Left lung (tissue), 10 donors: Measurements from ENCODE around the gene PSTPIP2. TPM values are rescaled to one million over a fixed set of nuclear protein-coding genes. Genes with fewer than 3 reads are reported as not detected.
"Not testable (repeated sequence)": the region's sequence is repeated elsewhere in the genome, so short reads cannot be mapped to it uniquely, and the experiment has no call there.

Source experiments
- ATAC-seq: fragments of 200-7000 bp; cut with Tn5 transposase; one replicate; pipeline ENCODE4 v1.9.1; 2020; ENCODE audit warnings: moderate library complexity
- DNase-seq, 4 donors: peaks; one replicate each; pipeline ENCODE4 v3.0.0-alpha.2; 2013 to 2020
- H3K27ac ChIP-seq, 2 donors: fragments of 200-600 bp; sonication (generic) in 1 of 2; one replicate each; pipeline versions ENCODE4 v1.5.0 to v1.8.0; 2020 to 2021
- H3K27me3 ChIP-seq, 2 donors: fragments of 200-600 bp; sonication (generic) in 1 of 2; one replicate each; pipeline versions ENCODE4 v1.5.0 to v1.8.0; 2020 to 2021
- H3K36me3 ChIP-seq, 2 donors: fragments of 200-600 bp; sonication (generic) in 1 of 2; one replicate each; pipeline versions ENCODE4 v1.5.0 to v1.8.0; 2020 to 2021
- H3K4me1 ChIP-seq, 2 donors: fragments of 200-600 bp; one replicate each; pipeline ENCODE4 v1.8.0; 2021
- H3K4me3 ChIP-seq, 2 donors: fragments of 200-600 bp; sonication (generic) in 1 of 2; one replicate each; pipeline versions ENCODE4 v1.5.0 to v1.8.0; 2020 to 2021; ENCODE audit warnings: mild to moderate bottlenecking in 1 of 2
- H3K9me3 ChIP-seq, 2 donors: fragments of 200-600 bp; sonication (generic) in 1 of 2; one replicate each; pipeline versions ENCODE4 v1.5.0 to v1.8.0; 2020 to 2021
- intact Hi-C, 2 donors: fragments of 100-400 bp; cut with DNase I; formaldehyde crosslinking; loops; one replicate each; pipeline versions ENCODE4 v1.11.2 to v1.14.2; 2022
- polyA plus RNA-seq, 6 donors: library from polyadenylated mRNA; unstranded; fragments of 120-200 nt; gene quantifications; one replicate each; pipeline ENCODE4 v1.2.1, GENCODE V29; 2013; ENCODE audit not compliant: insufficient read length in 6 of 6
- total RNA-seq, 2 donors: library from RNA; stranded (reverse); fragmentation: NEBNext Ultra II Directional; extraction: Animal tissue kit (Norgen Biotek cat#: 25700); gene quantifications; one replicate each; pipeline ENCODE4 v1.2.1, GENCODE V29; 2021
- TF ChIP-seq, protein P1 (sequence below), 2 donors: fragments of 200-600 bp; sonication (generic) in 1 of 2; IDR thresholded peaks; one replicate each; pipeline versions ENCODE4 v1.5.0 to v1.8.0; 2021; ENCODE audit warnings: antibody characterized with exemption in 2 of 2
- donor health status: DM: no; HTN: yes; CAD: no.
- donor health status: DM: no; HTN: no; CAD: no.

Gene PSTPIP2
- total and polyA plus RNA-seq, 8 donors: 5.2 to 21.8 (median 7.6) TPM

DNA sequence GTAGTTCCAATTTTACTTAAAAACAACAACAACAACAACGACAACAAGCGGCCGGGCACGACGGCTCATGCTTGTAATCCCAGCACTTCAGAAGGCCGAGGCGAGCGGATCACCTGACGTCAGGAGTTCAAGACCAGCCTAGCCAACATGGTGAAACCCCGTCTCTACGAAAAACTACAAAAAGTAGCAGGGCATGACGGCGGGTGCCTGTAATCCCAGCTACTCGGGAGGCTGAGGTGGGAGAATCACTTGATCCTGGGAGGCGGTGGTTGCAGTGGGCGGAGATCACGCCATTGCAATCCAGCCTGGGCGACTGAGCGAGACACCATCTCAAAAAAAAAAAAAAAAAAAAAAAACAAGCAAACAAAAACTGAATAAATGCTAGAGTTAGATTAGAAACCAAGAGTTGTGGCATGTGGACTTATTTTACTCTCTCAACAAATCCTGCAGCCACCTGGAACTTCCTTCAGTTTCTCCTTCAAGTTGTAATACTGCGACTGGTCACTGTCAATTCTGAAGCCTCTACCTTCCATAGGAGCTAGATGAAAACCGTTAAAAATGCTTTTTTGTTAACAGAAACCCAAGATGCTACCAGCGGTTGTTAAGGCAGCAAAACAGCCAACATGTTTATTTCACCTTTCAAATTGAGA, 24.7 kb upstream of the PSTPIP2 start:
- Histone ChIP-seq H3K4me1 (peaks cover 8 to 39% of the 10 kb centered on the region in 2 donors), H3K4me3 (peak overlapping the region; percentile 85 to 99), H3K27me3 (no peaks in the 10 kb centered on the region), H3K36me3 (peaks cover 0 to 41% of the 10 kb centered on the region in 2 donors), H3K27ac (peak overlapping the region; percentile 91 to 95), H3K9me3 (no peaks in the 10 kb centered on the region)
- ATAC-seq (no peak), DNase-seq (no peak)
- intact Hi-C loops: no loop called here
- TF ChIP-seq, protein P1, sequence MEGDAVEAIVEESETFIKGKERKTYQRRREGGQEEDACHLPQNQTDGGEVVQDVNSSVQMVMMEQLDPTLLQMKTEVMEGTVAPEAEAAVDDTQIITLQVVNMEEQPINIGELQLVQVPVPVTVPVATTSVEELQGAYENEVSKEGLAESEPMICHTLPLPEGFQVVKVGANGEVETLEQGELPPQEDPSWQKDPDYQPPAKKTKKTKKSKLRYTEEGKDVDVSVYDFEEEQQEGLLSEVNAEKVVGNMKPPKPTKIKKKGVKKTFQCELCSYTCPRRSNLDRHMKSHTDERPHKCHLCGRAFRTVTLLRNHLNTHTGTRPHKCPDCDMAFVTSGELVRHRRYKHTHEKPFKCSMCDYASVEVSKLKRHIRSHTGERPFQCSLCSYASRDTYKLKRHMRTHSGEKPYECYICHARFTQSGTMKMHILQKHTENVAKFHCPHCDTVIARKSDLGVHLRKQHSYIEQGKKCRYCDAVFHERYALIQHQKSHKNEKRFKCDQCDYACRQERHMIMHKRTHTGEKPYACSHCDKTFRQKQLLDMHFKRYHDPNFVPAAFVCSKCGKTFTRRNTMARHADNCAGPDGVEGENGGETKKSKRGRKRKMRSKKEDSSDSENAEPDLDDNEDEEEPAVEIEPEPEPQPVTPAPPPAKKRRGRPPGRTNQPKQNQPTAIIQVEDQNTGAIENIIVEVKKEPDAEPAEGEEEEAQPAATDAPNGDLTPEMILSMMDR (IDR thresholded peaks at IDR 0.05): no peak

DNA sequence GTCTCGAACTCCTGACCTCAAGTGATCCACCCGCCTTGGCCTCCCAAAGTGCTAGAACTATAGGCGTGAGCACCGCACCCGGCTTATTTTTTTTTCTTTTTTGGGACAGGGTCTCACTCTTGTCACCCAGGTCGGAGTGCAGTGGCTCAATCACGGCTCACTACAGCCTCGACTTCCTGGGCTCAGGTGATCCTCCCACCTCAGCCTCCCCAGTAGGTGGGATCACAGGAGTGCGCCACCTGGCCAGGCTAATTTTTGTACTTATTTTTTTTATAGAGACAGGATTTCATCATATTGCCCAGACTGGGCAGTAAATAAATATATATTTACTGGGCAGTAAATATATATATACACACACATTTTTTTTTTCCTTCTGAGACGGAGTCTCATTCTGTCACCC, 23.5 kb upstream of the PSTPIP2 start:
- no peaks in the 10 kb centered on the region for H3K9me3 ChIP-seq
- intact Hi-C loops: no loop called here
- peaks cover 0 to 54% of the 10 kb centered on the region in 2 donors for H3K36me3 ChIP-seq
- DNase-seq (no peak), ATAC-seq (no peak)
- no peak overlapping the region for H3K4me3 ChIP-seq
- no peaks in the 10 kb centered on the region for H3K27me3 ChIP-seq
- TF ChIP-seq, protein P1 (IDR thresholded peaks at IDR 0.05): no peak
- H3K4me1 ChIP-seq: peaks cover 8 to 45% of the 10 kb centered on the region in 2 donors
- no peak overlapping the region for H3K27ac ChIP-seq

DNA sequence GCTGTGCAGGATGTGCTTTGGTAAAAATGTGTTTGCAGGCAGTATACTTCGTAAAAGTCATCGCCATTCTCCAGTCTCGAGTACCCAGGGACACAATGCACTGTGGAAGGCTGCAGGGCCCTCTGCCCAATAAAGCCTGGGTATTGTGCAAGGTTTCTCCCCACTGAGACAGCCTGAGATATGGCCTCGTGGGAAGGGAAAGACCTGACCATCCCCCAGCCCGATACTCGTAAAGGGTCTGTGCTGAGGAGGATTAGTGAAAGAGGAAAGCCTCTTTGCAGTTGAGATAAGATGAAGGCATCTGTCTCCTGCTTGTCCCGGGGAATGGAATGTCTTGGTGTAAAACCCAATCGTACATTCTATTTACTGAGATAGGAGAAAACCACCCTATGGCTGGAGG, 16.4 kb upstream of the PSTPIP2 start:
- peaks cover 0 to 100% of the 10 kb centered on the region in 2 donors for H3K36me3 ChIP-seq
- H3K27me3 ChIP-seq, DNase-seq, H3K27ac ChIP-seq, ATAC-seq, H3K9me3 ChIP-seq, intact Hi-C loops, H3K4me1 ChIP-seq, H3K4me3 ChIP-seq: not testable (repeated sequence)

DNA sequence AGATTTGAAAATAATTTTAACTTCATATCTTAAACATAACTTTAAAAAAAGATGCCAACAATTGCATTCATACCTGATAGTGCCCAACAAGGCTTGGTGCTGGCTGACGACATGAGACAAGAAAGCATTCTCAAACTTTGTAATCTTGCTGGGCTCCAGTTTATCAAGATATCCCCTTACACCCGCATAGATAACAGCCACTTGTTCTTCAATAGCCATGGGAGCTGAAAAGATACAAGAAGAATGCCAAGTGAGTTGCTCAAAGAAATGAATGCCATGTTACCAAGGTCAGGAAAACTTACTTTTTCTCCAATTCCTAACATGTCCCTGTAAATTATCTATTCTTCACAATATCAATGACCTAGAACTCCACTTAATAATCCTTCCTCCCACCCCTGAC, 12.4 kb upstream of the PSTPIP2 start:
- no peaks in the 10 kb centered on the region for H3K9me3 ChIP-seq
- H3K4me1 ChIP-seq: no peaks in the 10 kb centered on the region
- ATAC-seq (no peak), DNase-seq (no peak)
- H3K36me3 ChIP-seq: peaks cover 5 to 100% of the 10 kb centered on the region in 2 donors
- intact Hi-C loops: no loop called here
- H3K27me3 ChIP-seq: no peaks in the 10 kb centered on the region
- no peak overlapping the region for H3K4me3 ChIP-seq
- TF ChIP-seq, protein P1 (IDR thresholded peaks at IDR 0.05): no peak
- H3K27ac ChIP-seq: no peak overlapping the region

DNA sequence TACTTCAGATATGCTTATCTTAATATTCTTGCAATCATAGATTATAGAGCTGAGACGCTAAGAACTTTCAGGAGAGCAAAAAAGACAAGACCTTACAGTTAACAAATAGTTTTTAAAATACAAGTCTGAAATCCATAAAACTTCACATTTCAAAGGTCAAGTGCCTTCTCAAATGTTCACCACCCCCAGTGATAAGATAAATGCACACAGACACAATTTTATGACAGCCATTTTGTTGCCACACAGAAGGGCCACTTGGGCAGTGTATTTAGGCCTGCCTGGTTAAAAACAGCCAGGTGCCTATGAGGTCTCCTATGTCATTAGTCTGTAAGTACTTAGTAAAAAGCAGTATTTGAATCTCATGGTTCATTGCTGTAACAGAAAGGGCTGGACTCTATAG, 8.1 kb upstream of the PSTPIP2 start:
- DNase-seq (no peak), ATAC-seq (no peak)
- Histone ChIP-seq H3K36me3 (peaks cover 5 to 79% of the 10 kb centered on the region in 2 donors), H3K4me3 (no peak overlapping the region), H3K27ac (no peak overlapping the region), H3K27me3 (no peaks in the 10 kb centered on the region), H3K9me3 (no peaks in the 10 kb centered on the region), H3K4me1 (no peaks in the 10 kb centered on the region)
- intact Hi-C loops: no loop called here
- TF ChIP-seq, protein P1 (IDR thresholded peaks at IDR 0.05): no peak

DNA sequence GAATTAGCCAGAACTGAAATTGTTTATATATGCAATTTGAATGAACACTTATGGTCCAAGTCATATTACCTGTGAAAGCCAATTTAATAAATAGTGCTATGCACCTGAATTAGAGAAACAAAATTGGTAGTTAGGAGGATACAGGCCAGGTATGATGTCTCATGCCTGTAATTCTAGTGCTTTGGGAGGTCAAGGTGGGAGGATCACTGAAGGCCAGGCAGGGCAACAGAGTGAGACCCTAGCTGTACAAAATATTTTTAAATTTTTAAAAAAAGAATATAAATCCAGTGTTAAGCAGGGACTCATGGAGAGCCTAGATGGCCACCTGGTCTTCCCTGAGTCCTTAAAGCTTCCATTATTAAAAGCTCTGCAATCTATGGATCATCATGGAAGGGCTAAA, 7.3 kb upstream of the PSTPIP2 start:
- peaks cover 5 to 71% of the 10 kb centered on the region in 2 donors for H3K36me3 ChIP-seq
- intact Hi-C loops: loop anchor here (10.0 kb wide), 2 partner anchors 125 to 415 kb away; no protein-coding TSS in a partner anchor

More for the DNA sequence above, 7.3 kb upstream of the PSTPIP2 start:
- H3K27me3 ChIP-seq: no peaks in the 10 kb centered on the region
- H3K27ac ChIP-seq: no peak overlapping the region
- H3K4me3 ChIP-seq: no peak overlapping the region
- no peaks in the 10 kb centered on the region for H3K4me1 ChIP-seq
- no peaks in the 10 kb centered on the region for H3K9me3 ChIP-seq
- ATAC-seq (no peak), DNase-seq (no peak)
- TF ChIP-seq, protein P1 (IDR thresholded peaks at IDR 0.05): no peak
